ENCODE measurements around the gene RBM33. TPM values are rescaled to one million over a fixed set of nuclear protein-coding genes. Genes with fewer than 3 reads are reported as not detected.
A peak's percentile ranks its signal among the peaks of the same experiment; 100 is the strongest.

RBM33 gene
- total RNA-seq, 1 donor from 2014 or later = 79.4 TPM

DNA sequence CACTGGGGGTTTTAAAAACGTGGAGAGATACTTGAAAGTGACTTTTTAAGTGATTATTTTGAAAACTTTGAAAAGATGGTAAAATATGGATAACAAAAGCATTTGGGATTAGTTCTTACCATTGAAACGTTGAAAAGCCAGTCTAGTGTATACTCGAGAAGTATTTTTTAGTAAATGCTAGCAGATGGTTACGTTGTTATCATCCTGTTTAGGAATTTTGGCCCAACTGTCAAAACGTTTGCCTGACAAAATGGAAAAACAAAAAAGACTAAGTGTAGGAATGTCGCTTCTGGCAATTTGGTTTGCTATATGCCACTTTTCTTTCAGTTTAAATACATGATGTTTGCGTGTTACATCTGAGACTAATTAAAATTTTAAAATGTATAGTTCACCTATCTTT, 1.2 kb downstream of the RBM33 start:
- H3K36me3 Mint-ChIP-seq (ENCODE audit: insufficient read depth) = peaks cover 51% of the 10 kb centered on the region
- peak overlapping the region; percentile 99 for H3K27ac Mint-ChIP-seq
- peaks cover 23% of the 10 kb centered on the region for H3K4me1 Mint-ChIP-seq (ENCODE audit: low read depth)
- peak overlapping the region; percentile 99 for H3K4me3 Mint-ChIP-seq (ENCODE audit: low read depth)
- TF ChIP-seq, protein P1, sequence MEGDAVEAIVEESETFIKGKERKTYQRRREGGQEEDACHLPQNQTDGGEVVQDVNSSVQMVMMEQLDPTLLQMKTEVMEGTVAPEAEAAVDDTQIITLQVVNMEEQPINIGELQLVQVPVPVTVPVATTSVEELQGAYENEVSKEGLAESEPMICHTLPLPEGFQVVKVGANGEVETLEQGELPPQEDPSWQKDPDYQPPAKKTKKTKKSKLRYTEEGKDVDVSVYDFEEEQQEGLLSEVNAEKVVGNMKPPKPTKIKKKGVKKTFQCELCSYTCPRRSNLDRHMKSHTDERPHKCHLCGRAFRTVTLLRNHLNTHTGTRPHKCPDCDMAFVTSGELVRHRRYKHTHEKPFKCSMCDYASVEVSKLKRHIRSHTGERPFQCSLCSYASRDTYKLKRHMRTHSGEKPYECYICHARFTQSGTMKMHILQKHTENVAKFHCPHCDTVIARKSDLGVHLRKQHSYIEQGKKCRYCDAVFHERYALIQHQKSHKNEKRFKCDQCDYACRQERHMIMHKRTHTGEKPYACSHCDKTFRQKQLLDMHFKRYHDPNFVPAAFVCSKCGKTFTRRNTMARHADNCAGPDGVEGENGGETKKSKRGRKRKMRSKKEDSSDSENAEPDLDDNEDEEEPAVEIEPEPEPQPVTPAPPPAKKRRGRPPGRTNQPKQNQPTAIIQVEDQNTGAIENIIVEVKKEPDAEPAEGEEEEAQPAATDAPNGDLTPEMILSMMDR (IDR thresholded peaks at IDR 0.05; ENCODE audit: unreplicated experiment) = no peak
- DNase-seq (ENCODE audit: low spot score, unreplicated experiment) = no peak
- H3K9me3 Mint-ChIP-seq (ENCODE audit: low read depth) = peaks cover 24% of the 10 kb centered on the region
- H3K27me3 Mint-ChIP-seq = no peaks in the 10 kb centered on the region

DNA sequence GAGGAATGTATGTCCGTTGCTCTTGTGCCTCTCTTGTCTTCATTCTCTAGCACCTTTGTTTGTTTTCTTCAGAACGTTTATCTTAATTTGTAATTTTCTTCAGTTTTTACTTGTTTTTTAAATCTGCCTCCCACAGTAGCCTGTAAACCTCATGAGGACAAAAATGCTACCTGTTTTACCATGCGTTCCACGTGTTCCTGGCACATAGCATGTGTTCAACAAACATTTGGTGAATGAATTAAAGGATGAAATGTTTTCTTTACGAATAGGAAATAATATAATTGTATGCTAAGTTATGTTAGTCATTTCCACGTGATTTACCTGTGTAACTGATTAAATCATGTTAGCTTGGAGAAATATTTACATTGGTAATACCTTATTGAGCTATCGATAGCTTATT, 2.2 kb downstream of the RBM33 start:
- Mint-ChIP-seq H3K4me1 (ENCODE audit: low read depth) (peaks cover 29% of the 10 kb centered on the region), H3K36me3 (ENCODE audit: insufficient read depth) (peaks cover 43% of the 10 kb centered on the region), H3K27ac (no peak overlapping the region), H3K4me3 (ENCODE audit: low read depth) (peak overlapping the region; percentile 99), H3K27me3 (no peaks in the 10 kb centered on the region), H3K9me3 (ENCODE audit: low read depth) (peaks cover 18% of the 10 kb centered on the region)
- no peak for DNase-seq (ENCODE audit: low spot score, unreplicated experiment)
- TF ChIP-seq, protein P1 (IDR thresholded peaks at IDR 0.05; ENCODE audit: unreplicated experiment) = no peak

DNA sequence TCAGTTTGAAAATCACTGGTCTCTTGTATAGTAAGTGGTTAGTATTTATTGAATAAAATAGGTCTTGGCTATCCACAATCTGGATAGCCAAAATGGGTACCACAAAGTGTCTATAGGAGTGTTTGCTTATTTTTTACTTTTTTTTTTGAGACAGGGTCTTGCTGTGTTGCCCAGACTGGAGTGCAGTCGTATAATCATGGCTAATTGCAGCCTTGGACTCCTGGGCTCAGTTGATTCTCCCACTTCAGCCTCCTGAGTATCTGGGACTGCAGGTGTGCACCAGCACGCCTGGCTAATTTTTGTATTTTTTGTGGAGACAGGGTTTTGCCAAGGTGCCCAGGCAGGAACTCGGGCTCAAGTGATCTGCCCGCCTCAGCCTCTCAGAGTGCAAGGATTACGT, 2.8 kb downstream of the RBM33 start:
- no peaks in the 10 kb centered on the region for H3K27me3 Mint-ChIP-seq

DNA sequence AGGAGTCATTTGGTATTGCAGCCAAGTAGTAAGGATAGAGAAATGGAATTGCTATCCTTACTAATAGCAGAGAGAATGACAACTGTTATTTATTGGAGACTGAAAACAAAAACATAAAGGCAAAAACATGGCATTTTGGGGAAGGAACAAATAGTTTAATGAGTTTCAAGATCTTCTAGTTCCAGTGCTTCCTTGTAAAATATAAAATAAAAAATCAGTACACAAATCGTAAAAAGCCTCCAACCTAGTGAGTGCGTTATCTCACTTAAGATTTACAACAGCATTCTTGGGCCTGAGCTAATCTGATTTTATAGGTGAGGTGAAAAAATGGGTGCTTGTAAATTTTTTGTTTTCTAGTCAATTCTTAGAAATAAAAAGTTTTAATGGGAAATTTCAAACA, 3.3 kb downstream of the RBM33 start:
- peaks cover 35% of the 10 kb centered on the region for H3K36me3 Mint-ChIP-seq (ENCODE audit: insufficient read depth)
- H3K27ac Mint-ChIP-seq = no peak overlapping the region
- TF ChIP-seq, protein P1 (IDR thresholded peaks at IDR 0.05; ENCODE audit: unreplicated experiment) = no peak
- H3K4me3 Mint-ChIP-seq (ENCODE audit: low read depth) = no peak overlapping the region
- no peaks in the 10 kb centered on the region for H3K27me3 Mint-ChIP-seq
- H3K9me3 Mint-ChIP-seq (ENCODE audit: low read depth) = peaks cover 18% of the 10 kb centered on the region
- H3K4me1 Mint-ChIP-seq (ENCODE audit: low read depth) = peaks cover 37% of the 10 kb centered on the region
- no peak for DNase-seq (ENCODE audit: low spot score, unreplicated experiment)

More for the DNA sequence above, 2.8 kb downstream of the RBM33 start:
- Mint-ChIP-seq H3K36me3 (ENCODE audit: insufficient read depth) (peaks cover 37% of the 10 kb centered on the region), H3K9me3 (ENCODE audit: low read depth) (peaks cover 18% of the 10 kb centered on the region), H3K4me3 (ENCODE audit: low read depth) (no peak overlapping the region), H3K4me1 (ENCODE audit: low read depth) (peaks cover 33% of the 10 kb centered on the region), H3K27ac (no peak overlapping the region)
- no peak for DNase-seq (ENCODE audit: low spot score, unreplicated experiment)
- TF ChIP-seq, protein P1 (IDR thresholded peaks at IDR 0.05; ENCODE audit: unreplicated experiment) = no peak

DNA sequence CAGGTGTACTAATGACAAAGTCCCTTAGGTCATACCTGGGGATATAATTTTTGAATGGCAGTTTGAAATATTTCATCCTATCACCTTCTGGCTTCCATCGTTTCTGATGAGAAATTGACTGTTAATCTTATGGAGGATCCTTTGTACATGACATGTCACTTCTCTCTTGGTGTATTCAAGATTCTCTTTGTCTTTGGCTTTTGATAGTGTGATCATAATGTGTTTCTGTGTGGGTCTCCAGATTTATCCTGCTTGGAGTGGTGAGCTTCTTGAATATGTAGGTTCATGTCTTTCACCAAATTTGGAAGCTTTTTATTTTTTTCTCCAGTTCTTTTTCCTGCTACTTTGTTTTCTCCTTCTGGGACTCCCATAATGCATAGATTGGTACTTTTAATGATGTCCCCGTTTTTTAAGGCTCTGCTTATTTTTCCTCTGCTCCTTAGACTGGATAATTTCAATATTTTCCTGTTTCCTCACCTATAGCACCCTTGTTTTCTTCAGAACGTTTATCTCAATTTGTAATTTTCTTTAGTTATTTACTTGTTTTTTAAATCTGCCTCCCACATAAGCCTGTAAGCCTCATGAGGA, 4.4 kb downstream of the RBM33 start:
- Mint-ChIP-seq H3K27ac (peak overlapping the region; percentile 12), H3K27me3 (no peaks in the 10 kb centered on the region), H3K9me3 (ENCODE audit: low read depth) (peaks cover 18% of the 10 kb centered on the region), H3K4me1 (ENCODE audit: low read depth) (peaks cover 34% of the 10 kb centered on the region), H3K36me3 (ENCODE audit: insufficient read depth) (peaks cover 32% of the 10 kb centered on the region), H3K4me3 (ENCODE audit: low read depth) (no peak overlapping the region)
- DNase-seq (ENCODE audit: low spot score, unreplicated experiment) = no peak
- TF ChIP-seq, protein P1 (IDR thresholded peaks at IDR 0.05; ENCODE audit: unreplicated experiment) = no peak
